SU-DHL-6 (cell line): ENCODE measurements around the gene KLF3.

Experiments
- H2AFZ ChIP-seq: fragments of 200-600 bp; sonication (generic); 2 replicates; pipeline ENCODE4 v1.6.1; 2014; ENCODE audit warnings: low read depth, mild to moderate bottlenecking, moderate library complexity, mixed read lengths, antibody characterized with exemption, low read length; ENCODE audit not compliant: severe bottlenecking
- H3F3A ChIP-seq: fragments of 200-600 bp; shearing (Covaris generic); 2 replicates; pipeline ENCODE4 v1.6.0; 2016; ENCODE audit warnings: antibody characterized with exemption, mild to moderate bottlenecking; ENCODE audit not compliant: insufficient read depth
- H3K27ac ChIP-seq: fragments of 200-600 bp; sonication (generic); 2 replicates; pipeline ENCODE4 v1.5.1; 2016; ENCODE audit warnings: low read depth, mild to moderate bottlenecking, low read length, moderate library complexity, mixed read lengths
- H3K27me3 ChIP-seq: fragments of 200-600 bp; sonication (generic), shearing (Covaris generic); 2 replicates; pipeline ENCODE4 v1.6.0; 2014; ENCODE audit warnings: mild to moderate bottlenecking, low read length
- H3K36me3 ChIP-seq: fragments of 200-600 bp; sonication (generic); 2 replicates; pipeline ENCODE4 v1.6.1; 2014; ENCODE audit warnings: mild to moderate bottlenecking, low read length, mixed read lengths
- H3K4me2 ChIP-seq: fragments of 300-600, 200-600 bp; shearing (Covaris generic), sonication (generic); 2 replicates; pipeline ENCODE4 v1.6.0; 2014; ENCODE audit warnings: low read length, low read depth, mild to moderate bottlenecking; ENCODE audit not compliant: poor library complexity, severe bottlenecking
- H3K4me3 ChIP-seq: fragments of 200-600 bp; sonication (generic); 2 replicates; pipeline ENCODE4 v1.5.1; 2014; ENCODE audit warnings: antibody characterized with exemption, low read length, mild to moderate bottlenecking, mixed read lengths; ENCODE audit not compliant: insufficient read depth, poor library complexity, severe bottlenecking
- H3K79me2 ChIP-seq: fragments of 200-600 bp; sonication (generic); 2 replicates; pipeline ENCODE4 v1.6.1; 2014; ENCODE audit warnings: mild to moderate bottlenecking, low read length, moderate library complexity; ENCODE audit not compliant: insufficient read depth
- H3K9ac ChIP-seq: fragments of 200-600 bp; sonication (generic); 2 replicates; pipeline ENCODE4 v1.7.0; 2014; ENCODE audit warnings: mild to moderate bottlenecking, low read length
- H3K9me2 ChIP-seq: fragments of 200-600 bp; sonication (generic); replicated peaks from 2 replicates; pipeline ENCODE4 v1.6.1; 2014; ENCODE audit warnings: low read length; ENCODE audit not compliant: insufficient read depth
- H3K9me3 ChIP-seq: fragments of 200-600 bp; sonication (generic); 2 replicates; pipeline ENCODE4 v1.6.1; 2014; ENCODE audit warnings: low read length, mixed read lengths; ENCODE audit not compliant: insufficient read depth
- H4K20me1 ChIP-seq: fragments of 200-600 bp; sonication (generic); 2 replicates; pipeline ENCODE4 v1.6.1; 2014; ENCODE audit warnings: low read depth, mild to moderate bottlenecking, antibody characterized with exemption, low read length, moderate library complexity, mixed read lengths
- EZH2phosphoT487 ChIP-seq: fragments of 200-600 bp; sonication (generic), shearing (Covaris generic); conservative IDR thresholded peaks from 2 replicates; pipeline ENCODE4 v1.6.1; 2018; ENCODE audit warnings: mild to moderate bottlenecking, antibody characterized with exemption, low read length, moderate library complexity, mixed read lengths
- TF ChIP-seq, protein P1 (sequence below): fragments of 200-600 bp; sonication (generic); IDR thresholded peaks from one replicate; pipeline ENCODE4 v1.5.1; 2017; ENCODE audit warnings: antibody characterized with exemption, mild to moderate bottlenecking, low read length, moderate library complexity; ENCODE audit not compliant: insufficient read depth, poor library complexity, severe bottlenecking

The KLF3 gene

DNA sequence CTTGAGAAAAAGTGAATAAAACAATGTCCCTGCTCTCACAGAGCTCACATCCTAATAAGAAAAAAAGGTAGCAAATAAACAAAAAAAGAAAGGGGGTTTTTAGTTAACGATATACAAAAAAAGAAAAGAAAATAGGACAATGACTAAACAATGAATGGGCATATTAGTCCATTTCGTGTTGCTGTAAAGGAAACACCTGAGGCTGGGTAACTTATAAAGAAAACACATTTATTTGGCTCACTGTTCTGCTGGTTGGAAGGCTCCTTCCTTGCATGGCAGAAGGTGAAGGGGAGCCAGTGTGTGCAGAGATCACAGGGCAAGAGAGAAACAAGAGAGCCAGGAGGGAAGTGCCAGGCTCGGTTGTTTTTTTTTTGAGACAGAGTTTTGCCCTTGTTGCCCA is 4.7 kb upstream of the KLF3 start:
- no peaks in the 10 kb centered on the region for H3F3A ChIP-seq
- no peak overlapping the region for H3K27ac ChIP-seq
- no peaks in the 10 kb centered on the region for H4K20me1 ChIP-seq
- H3K4me2 ChIP-seq, result no peak overlapping the region
- no peaks in the 10 kb centered on the region for H3K9me3 ChIP-seq
- no peak overlapping the region for H3K9ac ChIP-seq
- no peak overlapping the region for H2AFZ ChIP-seq
- H3K79me2 ChIP-seq, result no peaks in the 10 kb centered on the region
- no peaks in the 10 kb centered on the region for H3K36me3 ChIP-seq
- no peaks in the 10 kb centered on the region for H3K9me2 ChIP-seq
- TF ChIP-seq, protein P1, sequence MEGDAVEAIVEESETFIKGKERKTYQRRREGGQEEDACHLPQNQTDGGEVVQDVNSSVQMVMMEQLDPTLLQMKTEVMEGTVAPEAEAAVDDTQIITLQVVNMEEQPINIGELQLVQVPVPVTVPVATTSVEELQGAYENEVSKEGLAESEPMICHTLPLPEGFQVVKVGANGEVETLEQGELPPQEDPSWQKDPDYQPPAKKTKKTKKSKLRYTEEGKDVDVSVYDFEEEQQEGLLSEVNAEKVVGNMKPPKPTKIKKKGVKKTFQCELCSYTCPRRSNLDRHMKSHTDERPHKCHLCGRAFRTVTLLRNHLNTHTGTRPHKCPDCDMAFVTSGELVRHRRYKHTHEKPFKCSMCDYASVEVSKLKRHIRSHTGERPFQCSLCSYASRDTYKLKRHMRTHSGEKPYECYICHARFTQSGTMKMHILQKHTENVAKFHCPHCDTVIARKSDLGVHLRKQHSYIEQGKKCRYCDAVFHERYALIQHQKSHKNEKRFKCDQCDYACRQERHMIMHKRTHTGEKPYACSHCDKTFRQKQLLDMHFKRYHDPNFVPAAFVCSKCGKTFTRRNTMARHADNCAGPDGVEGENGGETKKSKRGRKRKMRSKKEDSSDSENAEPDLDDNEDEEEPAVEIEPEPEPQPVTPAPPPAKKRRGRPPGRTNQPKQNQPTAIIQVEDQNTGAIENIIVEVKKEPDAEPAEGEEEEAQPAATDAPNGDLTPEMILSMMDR, result no peak
- no peak for TF ChIP-seq EZH2phosphoT487
- H3K4me3 ChIP-seq, result no peak overlapping the region
- H3K27me3 ChIP-seq, result no peaks in the 10 kb centered on the region

DNA sequence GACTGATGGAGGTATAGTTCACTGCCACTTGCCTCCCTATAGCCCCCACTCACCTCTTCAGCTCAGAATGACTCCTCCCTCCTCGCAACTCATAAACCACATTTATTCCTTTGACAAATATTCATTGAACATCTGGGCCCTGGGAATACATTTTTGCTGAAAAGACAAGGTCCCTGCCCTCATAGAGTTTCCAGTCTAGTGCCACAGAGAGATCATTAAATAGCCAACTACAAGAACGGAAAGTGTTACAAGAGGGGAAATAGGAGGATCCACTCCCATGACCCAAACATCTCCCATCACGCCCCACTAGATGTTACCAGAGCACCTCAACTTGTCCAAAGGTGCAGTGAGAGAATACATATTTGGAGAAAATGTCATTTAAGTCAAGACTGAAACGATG is 3.2 kb upstream of the KLF3 start:
- Histone ChIP-seq H2AFZ (no peak overlapping the region), H3K4me3 (no peak overlapping the region), H4K20me1 (no peaks in the 10 kb centered on the region), H3F3A (peaks cover 10% of the 10 kb centered on the region), H3K9ac (no peak overlapping the region), H3K9me3 (no peaks in the 10 kb centered on the region), H3K4me2 (no peak overlapping the region), H3K27me3 (no peaks in the 10 kb centered on the region), H3K27ac (no peak overlapping the region), H3K9me2 (no peaks in the 10 kb centered on the region), H3K79me2 (no peaks in the 10 kb centered on the region), H3K36me3 (no peaks in the 10 kb centered on the region)
- TF ChIP-seq, protein P1, result no peak
- no peak for TF ChIP-seq EZH2phosphoT487

DNA sequence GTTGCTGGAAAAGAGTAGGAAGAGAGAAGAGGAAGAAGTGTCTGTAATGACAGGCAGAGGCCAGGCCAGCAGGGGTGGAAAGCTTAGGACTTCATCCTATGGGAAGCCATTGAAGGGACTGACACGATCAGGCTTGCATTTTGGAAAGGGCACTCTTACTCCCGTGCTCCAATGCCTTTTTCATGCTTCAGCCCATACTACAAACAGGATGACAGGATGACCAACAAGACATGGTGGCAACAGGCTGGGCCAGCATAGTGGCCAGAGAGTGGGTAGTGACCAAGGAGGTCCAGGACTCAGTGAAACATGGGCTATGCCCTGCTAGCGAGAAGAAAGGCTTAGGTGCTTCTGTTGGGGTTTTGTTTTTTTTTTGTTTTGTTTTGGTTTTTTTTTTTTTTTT is 2.6 kb upstream of the KLF3 start:
- TF ChIP-seq, protein P1, result no peak
- no peak for TF ChIP-seq EZH2phosphoT487
- H3K4me3 ChIP-seq, result no peak overlapping the region
- H3K9me2 ChIP-seq, result no peaks in the 10 kb centered on the region
- H3K79me2 ChIP-seq, result no peaks in the 10 kb centered on the region
- no peaks in the 10 kb centered on the region for H3K27me3 ChIP-seq
- H3K9me3 ChIP-seq, result no peaks in the 10 kb centered on the region
- no peaks in the 10 kb centered on the region for H3K36me3 ChIP-seq
- no peaks in the 10 kb centered on the region for H4K20me1 ChIP-seq
- no peak overlapping the region for H2AFZ ChIP-seq
- H3F3A ChIP-seq, result peaks cover 15% of the 10 kb centered on the region
- H3K4me2 ChIP-seq, result no peak overlapping the region
- no peak overlapping the region for H3K27ac ChIP-seq
- H3K9ac ChIP-seq, result no peak overlapping the region
